Spinal cord (tissue), 10 donors: ENCODE measurements around the gene TNF. TPM values are rescaled to one million over a fixed set of nuclear protein-coding genes. Genes with fewer than 3 reads are reported as not detected.
"Not testable (repeated sequence)": the region's sequence is repeated elsewhere in the genome, so short reads cannot be mapped to it uniquely, and the experiment has no call there.

Experiments used
- DNase-seq, 6 donors: peaks; one replicate each; pipeline versions ENCODE4 v3.0.0 to v3.0.0-alpha.2; 2013 to 2015; ENCODE audit warnings: low spot score in 6 of 6, low read depth in 4 of 6
- H3K27ac ChIP-seq: one replicate; pipeline ENCODE4 v1.5.1; 2013; ENCODE audit warnings: low read depth, low read length, control low read depth
- H3K27me3 ChIP-seq: one replicate; pipeline ENCODE4 v1.6.1; 2013; ENCODE audit warnings: low read length; ENCODE audit not compliant: control insufficient read depth, insufficient read depth
- H3K36me3 ChIP-seq: one replicate; pipeline ENCODE4 v1.6.1; 2013; ENCODE audit warnings: low read length; ENCODE audit not compliant: control insufficient read depth, insufficient read depth
- H3K4me1 ChIP-seq: one replicate; pipeline ENCODE4 v1.6.1; 2013; ENCODE audit warnings: low read length; ENCODE audit not compliant: control insufficient read depth, insufficient read depth
- H3K4me3 ChIP-seq: one replicate; pipeline ENCODE4 v1.5.1; 2013; ENCODE audit warnings: low read depth, low read length, control low read depth
- H3K9me3 ChIP-seq: one replicate; pipeline ENCODE4 v1.6.1; 2013; ENCODE audit warnings: low read length; ENCODE audit not compliant: control insufficient read depth, insufficient read depth
- WGBS: methylation state at CpG from one replicate; pipeline ENCODE4 v1.1.5; 2013; ENCODE audit warnings: missing lambda C conversion rate; ENCODE audit not compliant: insufficient coverage; 5-methylcytosine and 5-hydroxymethylcytosine counted together
- polyA plus RNA-seq, 2 donors: library from polyadenylated mRNA; unstranded; fragments of 120-200 nt; gene quantifications; one replicate each; pipeline ENCODE4 v1.2.1, GENCODE V29; 2013; ENCODE audit not compliant: insufficient read length in 2 of 2
- total RNA-seq, 2 donors: library from RNA; depleted of rRNA in 1 of 2; stranded (reverse); fragments of 120-200 nt in 1 of 2; fragments of >200 nt in 1 of 2; gene quantifications; one replicate each; pipeline versions ENCODE4 v1.2.3 to v1.2.4, GENCODE V29; 2013 to 2014
- donor health status: healthy.

Gene TNF
- total and polyA plus RNA-seq, 4 donors = 0.39 to 0.40 TPM; not detected in 2

GRCh38 chr6:31586599-31587281 is 11.4 kb downstream of the TNF start:
- H3K27me3 ChIP-seq = no peaks in the 10 kb centered on the region
- H3K27ac ChIP-seq = no peak overlapping the region
- H3K4me3 ChIP-seq = no peak overlapping the region
- H3K4me1 ChIP-seq = peaks cover 30% of the 10 kb centered on the region
- no peaks in the 10 kb centered on the region for H3K9me3 ChIP-seq
- WGBS = 60% methylated on average over 8 of the region's 9 CpGs
- no peak for DNase-seq
- H3K36me3 ChIP-seq = no peaks in the 10 kb centered on the region

DNA sequence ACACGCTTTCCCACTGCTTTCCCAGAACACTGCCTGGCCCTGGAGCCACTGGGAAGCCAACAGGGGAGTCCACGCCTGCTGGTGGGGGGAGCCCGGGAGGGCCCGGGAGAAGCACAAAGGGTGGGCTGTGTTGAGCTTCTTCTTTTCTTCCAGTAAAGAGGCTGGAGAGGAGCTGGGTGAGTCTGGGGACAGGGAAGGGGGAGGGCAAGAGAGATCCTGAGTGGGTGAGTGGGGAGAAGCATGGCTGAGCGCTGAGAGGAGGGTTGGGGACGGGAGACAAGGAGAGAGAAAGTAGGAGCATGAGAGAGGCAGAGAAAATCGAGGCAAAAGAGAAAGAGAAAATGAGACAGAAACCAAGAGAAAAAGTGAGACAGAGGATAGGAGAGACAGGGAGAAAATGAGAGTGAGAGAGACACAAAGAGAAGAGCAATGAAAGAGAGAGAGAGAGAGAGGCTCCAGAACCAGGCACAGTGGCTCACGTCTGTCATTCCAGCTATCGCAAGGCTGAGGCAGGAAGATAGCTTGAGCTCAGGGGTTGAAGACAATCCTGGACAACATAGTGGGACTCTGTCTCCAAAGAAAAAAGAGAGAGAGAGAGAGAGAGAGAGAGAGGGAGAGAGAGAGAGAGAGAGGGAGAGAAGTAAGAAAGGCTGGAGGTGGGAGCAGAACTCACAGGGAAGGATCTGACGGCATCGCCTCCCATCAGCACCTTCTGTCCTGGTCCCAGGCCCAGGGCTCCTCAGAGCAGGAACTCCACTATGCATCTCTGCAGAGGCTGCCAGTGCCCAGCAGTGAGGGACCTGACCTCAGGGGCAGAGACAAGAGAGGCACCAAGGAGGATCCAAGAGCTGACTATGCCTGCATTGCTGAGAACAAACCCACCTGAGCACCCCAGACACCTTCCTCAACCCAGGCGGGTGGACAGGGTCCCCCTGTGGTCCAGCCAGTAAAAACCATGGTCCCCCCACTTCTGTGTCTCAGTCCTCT is 12.7 kb downstream of the TNF start:
- Histone ChIP-seq H3K4me1 (peaks cover 23% of the 10 kb centered on the region), H3K27me3 (no peaks in the 10 kb centered on the region), H3K36me3 (no peaks in the 10 kb centered on the region), H3K27ac (no peak overlapping the region), H3K9me3 (no peaks in the 10 kb centered on the region), H3K4me3 (peak overlapping the region; percentile 16)
- 52% methylated on average over 11 of the region's 12 CpGs for WGBS
- peak in 2 of 6 donors; percentile 9 to 33 for DNase-seq

GRCh38 chr6:31588871-31589650 is 13.7 kb downstream of the TNF start:
- Histone ChIP-seq H3K4me1 (peaks cover 23% of the 10 kb centered on the region), H3K27me3 (no peaks in the 10 kb centered on the region), H3K36me3 (no peaks in the 10 kb centered on the region), H3K9me3 (no peaks in the 10 kb centered on the region), H3K4me3 (no peak overlapping the region), H3K27ac (no peak overlapping the region)
- DNase-seq = no peak
- WGBS = 54% methylated on average over 8 of the region's 9 CpGs

DNA sequence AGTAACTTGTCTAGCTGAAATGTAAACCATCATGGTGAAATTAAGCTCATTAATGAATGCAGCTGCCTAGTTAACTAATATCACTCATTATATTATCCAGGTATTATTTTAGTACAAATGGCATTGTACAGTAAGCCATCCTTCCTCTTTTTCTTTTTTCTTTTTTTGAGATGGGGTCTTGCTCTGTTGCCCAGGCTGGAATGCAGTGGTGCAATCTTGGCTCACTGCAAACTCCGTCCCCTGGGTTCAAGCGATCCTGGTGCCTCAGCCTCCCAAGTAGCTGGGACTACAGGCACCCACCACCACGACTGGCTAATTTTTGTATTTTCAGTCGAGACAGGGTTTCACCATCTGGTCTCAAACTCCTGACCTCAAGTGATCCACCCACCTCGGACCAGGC is 15.3 kb downstream of the TNF start:
- WGBS = 89% methylated on average over 5 of the region's 5 CpGs
- H3K27me3 ChIP-seq, H3K27ac ChIP-seq, H3K4me3 ChIP-seq, H3K36me3 ChIP-seq, DNase-seq, H3K9me3 ChIP-seq: not testable (repeated sequence)
- peaks cover 23% of the 10 kb centered on the region for H3K4me1 ChIP-seq

- H3K4me3 ChIP-seq = no peak overlapping the region
- no peak for DNase-seq
- no peak overlapping the region for H3K27ac ChIP-seq
- peaks cover 15% of the 10 kb centered on the region for H3K4me1 ChIP-seq
- no peaks in the 10 kb centered on the region for H3K27me3 ChIP-seq
- no peaks in the 10 kb centered on the region for H3K36me3 ChIP-seq
- WGBS = 97% methylated on average over 6 of the region's 7 CpGs
- H3K9me3 ChIP-seq = no peaks in the 10 kb centered on the region
Observed at GRCh38 chr6:31592396-31592771, 17.0 kb downstream of the TNF start.

DNA sequence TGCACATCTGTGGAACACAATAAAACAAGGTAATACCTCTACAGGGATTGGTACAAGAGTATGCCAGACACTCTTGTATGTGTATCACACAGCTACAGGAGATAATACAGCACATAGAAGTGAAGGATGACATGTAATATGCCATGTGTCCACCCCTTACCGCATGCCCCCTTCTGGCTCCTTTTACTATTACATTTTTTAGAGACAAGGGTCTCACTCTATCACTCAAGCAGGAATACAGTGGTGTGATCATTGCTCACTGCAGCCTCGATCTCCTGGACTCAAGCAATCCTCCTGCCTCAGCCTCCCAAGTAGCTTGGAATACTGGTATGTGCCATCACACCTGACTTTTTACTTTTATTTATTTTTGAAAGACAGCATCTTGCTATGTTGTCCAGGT is 21.6 kb downstream of the TNF start:
- no peak for DNase-seq
- Histone ChIP-seq H3K27me3 (no peaks in the 10 kb centered on the region), H3K4me1 (no peaks in the 10 kb centered on the region), H3K27ac (no peak overlapping the region), H3K9me3 (no peaks in the 10 kb centered on the region), H3K36me3 (no peaks in the 10 kb centered on the region), H3K4me3 (no peak overlapping the region)
- 67% methylated on average over 1 of the region's 2 CpGs for WGBS

GRCh38 chr6:31607317-31607716 is 32.0 kb downstream of the TNF start:
- Histone ChIP-seq H3K4me3 (no peak overlapping the region), H3K27me3 (no peaks in the 10 kb centered on the region), H3K27ac (no peak overlapping the region), H3K4me1 (no peaks in the 10 kb centered on the region), H3K9me3 (no peaks in the 10 kb centered on the region), H3K36me3 (no peaks in the 10 kb centered on the region)
- no CpG with 5 or more reads among the region's 1 CpG for WGBS
- DNase-seq = no peak

DNA sequence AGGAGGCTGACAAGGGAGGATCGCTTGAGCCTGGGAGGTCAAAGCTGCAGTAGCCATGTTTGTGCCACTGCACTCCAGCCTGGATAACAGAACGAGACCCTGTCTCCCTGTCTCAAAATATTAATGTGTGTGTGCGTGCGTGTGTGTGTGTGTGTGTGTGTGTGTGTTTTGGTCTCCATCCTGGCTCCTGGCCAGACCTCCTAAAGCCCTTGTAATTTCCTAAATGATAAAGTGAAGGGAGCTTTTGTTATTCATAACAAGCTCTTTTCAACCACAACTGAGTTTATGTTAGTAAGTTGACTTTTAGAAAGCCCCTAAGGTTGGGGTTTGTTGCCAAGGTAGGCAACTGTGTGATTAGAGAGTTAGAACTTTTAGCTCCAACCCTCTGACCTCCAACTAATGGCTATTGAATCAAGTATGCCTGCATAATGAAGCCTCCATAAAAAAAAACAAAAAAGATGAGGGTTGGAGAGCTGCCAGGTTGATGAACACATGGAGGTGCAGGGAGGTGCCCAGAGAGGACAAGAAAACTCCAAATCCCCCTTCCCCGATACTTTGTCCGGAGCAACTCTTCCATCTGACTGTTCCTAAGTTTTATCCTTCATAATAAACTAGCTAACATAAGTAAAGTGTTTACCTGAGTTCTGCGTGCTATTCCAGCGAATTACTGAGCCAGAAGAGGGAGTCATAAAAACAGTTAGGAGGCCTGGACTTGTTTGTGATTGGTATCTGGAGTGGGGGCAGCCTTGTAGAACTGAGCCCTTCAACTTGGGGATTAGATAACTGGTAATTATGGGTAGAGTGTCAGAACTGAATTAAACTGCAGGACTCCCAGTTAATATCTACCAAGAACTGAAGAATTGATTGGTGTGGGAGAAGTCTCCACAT is 34.4 kb downstream of the TNF start:
- WGBS = 100% methylated on average over 3 of the region's 8 CpGs
- H3K27me3 ChIP-seq = no peaks in the 10 kb centered on the region
- no peak for DNase-seq

DNA sequence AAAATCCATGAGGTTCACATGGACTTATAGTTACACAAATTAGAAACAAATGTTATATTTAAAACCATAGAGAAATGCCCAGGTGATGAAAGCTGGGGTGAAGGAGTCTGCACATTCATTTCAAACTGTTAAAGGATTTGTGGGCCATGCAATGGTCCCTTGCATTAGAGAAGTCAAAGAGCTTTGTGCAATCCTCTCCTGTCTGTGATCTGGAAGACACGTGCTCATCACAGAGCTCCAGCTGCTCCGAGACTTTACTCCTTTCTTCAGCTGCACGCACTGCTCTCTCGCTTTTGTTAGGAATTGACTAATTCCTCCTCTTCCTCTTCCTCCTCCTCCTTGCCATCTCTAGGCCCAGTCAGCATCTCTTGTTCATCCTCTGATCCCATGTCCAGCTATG is 35.6 kb downstream of the TNF start:
- Histone ChIP-seq H3K27me3 (no peaks in the 10 kb centered on the region), H3K9me3 (no peaks in the 10 kb centered on the region), H3K4me1 (no peaks in the 10 kb centered on the region), H3K36me3 (no peaks in the 10 kb centered on the region), H3K4me3 (no peak overlapping the region), H3K27ac (no peak overlapping the region)
- no peak for DNase-seq
- 80% methylated on average over 4 of the region's 4 CpGs for whole genome bisulfite sequencing

More for the DNA sequence above, 34.4 kb downstream of the TNF start:
- no peaks in the 10 kb centered on the region for H3K4me1 ChIP-seq
- H3K9me3 ChIP-seq = no peaks in the 10 kb centered on the region
- no peak overlapping the region for H3K4me3 ChIP-seq
- H3K36me3 ChIP-seq = no peaks in the 10 kb centered on the region
- H3K27ac ChIP-seq = no peak overlapping the region
